Measurements from ENCODE around the gene HCN4. TPM values are rescaled to one million over a fixed set of nuclear protein-coding genes. Genes with fewer than 3 reads are reported as not detected.

The HCN4 gene
- total RNA-seq, 1 experiment from 2014 or later, result 0.09 TPM

- ChIA-PET CTCF (no interaction called here), POLR2A (ENCODE audit: low non-redundant PET) (no interaction called here)
- Histone ChIP-seq H3K4me1 (ENCODE audit: insufficient read depth, low read length, poor library complexity, severe bottlenecking) (no peaks in the 10 kb centered on the region), H3K4me3 (ENCODE audit: low read depth, low read length, poor library complexity, severe bottlenecking) (no peak overlapping the region), H3K36me3 (ENCODE audit: insufficient read depth, low read length, poor library complexity, severe bottlenecking) (no peaks in the 10 kb centered on the region), H3K9me3 (ENCODE audit: low read depth, low read length, poor library complexity, severe bottlenecking) (no peaks in the 10 kb centered on the region), H3K27ac (ENCODE audit: low read depth, low read length, poor library complexity, severe bottlenecking) (no peak overlapping the region), H3K27me3 (replicated peaks; ENCODE audit: insufficient read depth, low read depth, low read length, poor library complexity) (peaks cover 21% of the 10 kb centered on the region)
- BruUV-seq (replicated peaks), result no TSS peak
- no peak for TF ChIP-seq EZH2 (IDR thresholded peaks at IDR 0.05; ENCODE audit: borderline replicate concordance, low read depth, low read length, poor library complexity, severe bottlenecking)
- no peak for TF ChIP-seq CTCF (conservative IDR thresholded peaks at IDR 0.05; ENCODE audit: low read depth, low read length)
- DNase-seq (ENCODE audit: low spot score), result no peak
- intact Hi-C loops (cut with micrococcal nuclease; ENCODE audit: unreplicated experiment), result no loop called here
Measured at GRCh38 chr15:73391128-73391872, 22.5 kb upstream of the HCN4 start.

GRCh38 chr15:73389971-73390544 is 21.3 kb upstream of the HCN4 start:
- intact Hi-C loops (cut with micrococcal nuclease; ENCODE audit: unreplicated experiment), result no loop called here
- Histone ChIP-seq H3K27me3 (replicated peaks; ENCODE audit: insufficient read depth, low read depth, low read length, poor library complexity) (peaks cover 32% of the 10 kb centered on the region), H3K4me3 (ENCODE audit: low read depth, low read length, poor library complexity, severe bottlenecking) (no peak overlapping the region), H3K36me3 (ENCODE audit: insufficient read depth, low read length, poor library complexity, severe bottlenecking) (no peaks in the 10 kb centered on the region), H3K4me1 (ENCODE audit: insufficient read depth, low read length, poor library complexity, severe bottlenecking) (no peaks in the 10 kb centered on the region), H3K27ac (ENCODE audit: low read depth, low read length, poor library complexity, severe bottlenecking) (no peak overlapping the region), H3K9me3 (ENCODE audit: low read depth, low read length, poor library complexity, severe bottlenecking) (no peaks in the 10 kb centered on the region)
- no TSS peak for BruUV-seq (replicated peaks)
- DNase-seq (ENCODE audit: low spot score), result no peak
- CTCF ChIA-PET, result no interaction called here
- POLR2A ChIA-PET (ENCODE audit: low non-redundant PET), result no interaction called here
- TF ChIP-seq EZH2 (IDR thresholded peaks at IDR 0.05; ENCODE audit: borderline replicate concordance, low read depth, low read length, poor library complexity, severe bottlenecking) (no peak), CTCF (conservative IDR thresholded peaks at IDR 0.05; ENCODE audit: low read depth, low read length) (no peak)

GRCh38 chr15:73389539-73389938 is 20.8 kb upstream of the HCN4 start:
- ChIA-PET CTCF (no interaction called here), POLR2A (ENCODE audit: low non-redundant PET) (no interaction called here)
- intact Hi-C loops (cut with micrococcal nuclease; ENCODE audit: unreplicated experiment), result no loop called here
- no peak overlapping the region for H3K4me3 ChIP-seq (ENCODE audit: low read depth, low read length, poor library complexity, severe bottlenecking)
- no peak for TF ChIP-seq EZH2 (IDR thresholded peaks at IDR 0.05; ENCODE audit: borderline replicate concordance, low read depth, low read length, poor library complexity, severe bottlenecking)
- no peak for TF ChIP-seq CTCF (conservative IDR thresholded peaks at IDR 0.05; ENCODE audit: low read depth, low read length)
- no peaks in the 10 kb centered on the region for H3K4me1 ChIP-seq (ENCODE audit: insufficient read depth, low read length, poor library complexity, severe bottlenecking)
- DNase-seq (ENCODE audit: low spot score), result no peak
- no TSS peak for BruUV-seq (replicated peaks)
- no peaks in the 10 kb centered on the region for H3K36me3 ChIP-seq (ENCODE audit: insufficient read depth, low read length, poor library complexity, severe bottlenecking)
- no peaks in the 10 kb centered on the region for H3K9me3 ChIP-seq (ENCODE audit: low read depth, low read length, poor library complexity, severe bottlenecking)
- H3K27ac ChIP-seq (ENCODE audit: low read depth, low read length, poor library complexity, severe bottlenecking), result no peak overlapping the region
- peaks cover 33% of the 10 kb centered on the region for H3K27me3 ChIP-seq (replicated peaks; ENCODE audit: insufficient read depth, low read depth, low read length, poor library complexity)

All from A673 (cell line).